Measurements from ENCODE around the gene STXBP4.

GRCh38 chr17:55172612-55173011 lies 204.0 kb downstream of the STXBP4 start:
- no peak for TF ChIP-seq CTCF (IDR thresholded peaks at IDR 0.05)
- no peak for TF ChIP-seq POLR2A (IDR thresholded peaks at IDR 0.05)
